Fibroblast of skin of back (primary cell): ENCODE results near the gene POLR2C.

Source experiments
- DNase-seq: peaks from one replicate; pipeline ENCODE4 v3.0.0-alpha.2; 2013

The POLR2C gene

DNA sequence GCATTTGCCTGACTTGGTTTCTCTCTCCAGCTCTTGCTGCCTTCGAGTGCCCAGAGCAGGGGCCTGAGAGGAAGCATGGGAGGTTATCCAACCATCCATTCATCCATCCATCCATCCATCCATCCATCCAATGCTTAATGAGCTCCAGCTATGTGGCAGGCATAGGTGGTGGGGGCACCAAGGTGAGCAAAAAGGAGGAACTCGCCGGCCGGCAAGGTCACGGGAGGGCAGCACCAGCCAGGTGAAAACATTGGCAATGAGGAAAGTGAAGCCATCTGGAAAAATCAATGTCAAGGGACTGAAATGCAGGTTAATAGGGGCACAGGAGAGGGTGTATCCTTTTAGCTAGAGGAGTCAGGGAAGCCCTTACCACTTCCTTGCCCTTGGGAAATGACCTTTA lies 42.0 kb downstream of the POLR2C start:
- no peak for DNase-seq

DNA sequence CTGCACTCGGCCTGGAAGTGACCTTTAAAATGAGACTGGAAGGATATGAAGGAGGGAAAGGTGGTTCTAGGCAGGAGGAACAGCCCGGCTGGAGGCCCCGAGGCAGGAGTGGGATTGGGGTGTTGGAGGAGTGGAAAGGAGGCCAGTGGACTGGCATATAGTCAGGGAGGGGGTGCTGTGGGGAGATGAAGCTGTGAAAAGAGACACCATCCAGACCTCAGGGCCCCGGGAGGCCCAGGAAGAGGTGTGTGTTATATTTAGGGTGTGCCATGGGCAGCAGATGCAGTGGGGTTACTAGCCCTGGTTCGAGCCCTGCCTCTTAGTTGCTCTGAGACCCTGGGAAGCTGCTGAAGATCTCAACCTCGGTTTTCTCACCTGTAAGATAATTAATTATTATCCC lies 42.7 kb downstream of the POLR2C start:
- no peak for DNase-seq

DNA sequence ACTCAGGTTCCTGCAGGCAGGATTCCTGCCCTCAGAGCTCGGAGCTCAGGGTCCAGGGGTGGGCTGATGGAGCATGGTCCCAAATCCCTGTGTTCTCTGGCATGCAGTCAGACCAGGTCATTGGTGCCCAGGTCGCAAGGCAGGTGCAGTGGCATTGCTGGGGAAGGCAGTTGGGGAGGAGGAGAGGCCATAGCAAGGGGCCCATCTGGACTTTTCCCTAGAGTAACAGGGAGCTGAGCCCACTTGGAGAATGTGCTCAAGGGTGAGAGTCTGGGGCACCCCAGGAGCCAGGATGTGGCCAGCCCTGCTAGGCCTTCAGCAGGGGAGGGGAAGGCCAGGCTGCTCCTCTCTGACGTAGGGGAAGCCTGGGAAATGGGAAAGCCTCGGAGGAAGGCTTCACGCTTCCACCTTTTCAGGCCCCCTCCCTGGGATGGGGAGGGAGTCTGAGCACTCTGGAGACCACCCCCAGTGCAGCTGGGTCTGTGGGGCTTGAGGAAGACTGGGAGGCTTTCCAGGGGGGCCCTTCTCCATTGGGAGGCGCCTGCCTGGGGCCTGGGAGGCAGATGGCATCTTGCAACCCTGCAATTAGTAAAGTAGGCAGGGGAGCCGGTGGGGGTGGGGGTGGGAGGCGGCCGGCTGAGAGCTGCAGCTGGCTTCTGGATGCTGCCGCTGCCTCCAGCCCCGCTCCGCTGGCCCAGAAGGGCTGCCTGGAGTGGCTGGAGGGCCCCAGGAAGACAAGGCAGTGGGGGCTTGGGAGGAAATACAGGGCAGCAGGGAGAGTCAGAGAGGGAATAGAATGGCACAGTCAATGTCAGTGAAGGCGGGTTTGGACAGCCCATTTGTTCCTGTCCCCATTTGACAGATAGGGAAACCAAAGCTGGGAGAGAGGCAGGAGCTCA lies 44.9 kb downstream of the POLR2C start:
- no peak for DNase-seq

- no peak for DNase-seq
These were observed 45.6 kb downstream of the POLR2C start for GRCh38 chr16:57508035-57508425.

DNA sequence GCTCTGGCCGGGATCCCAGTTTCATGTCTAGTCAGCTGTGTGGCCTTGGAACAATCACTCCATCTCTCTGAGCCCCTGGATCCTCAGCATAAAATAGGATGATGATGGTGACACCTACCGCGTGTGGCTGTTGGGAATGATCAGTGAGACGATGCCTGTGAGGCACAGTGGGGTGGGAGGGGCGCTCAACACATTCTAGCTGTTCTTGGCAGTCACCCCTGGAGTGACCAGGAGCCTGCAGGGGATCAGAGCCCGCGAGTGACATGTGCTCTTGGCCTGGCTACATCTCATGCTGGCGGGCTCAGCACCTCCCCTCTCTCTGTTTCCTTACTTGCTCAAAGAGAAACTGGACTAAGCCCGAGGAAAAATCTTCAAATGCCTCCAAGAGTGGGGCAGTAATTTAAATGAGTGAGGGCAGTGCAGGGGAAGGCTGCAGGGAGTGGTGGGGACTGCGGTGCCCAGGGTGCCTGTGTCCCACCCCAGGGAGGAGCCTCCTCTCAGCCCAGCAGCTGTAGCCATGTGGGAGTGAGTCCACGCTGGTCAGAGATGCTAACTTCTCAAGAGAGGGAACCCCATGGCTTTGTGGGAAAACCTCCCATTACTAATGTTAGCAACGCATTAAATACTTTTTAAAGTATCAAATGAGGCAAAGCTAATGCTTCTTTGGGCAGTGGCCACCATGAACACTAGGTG lies 46.9 kb downstream of the POLR2C start:
- DNase-seq = no peak

- DNase-seq = no peak
These were observed 47.8 kb downstream of the POLR2C start for GRCh38 chr16:57510016-57510871.

DNA sequence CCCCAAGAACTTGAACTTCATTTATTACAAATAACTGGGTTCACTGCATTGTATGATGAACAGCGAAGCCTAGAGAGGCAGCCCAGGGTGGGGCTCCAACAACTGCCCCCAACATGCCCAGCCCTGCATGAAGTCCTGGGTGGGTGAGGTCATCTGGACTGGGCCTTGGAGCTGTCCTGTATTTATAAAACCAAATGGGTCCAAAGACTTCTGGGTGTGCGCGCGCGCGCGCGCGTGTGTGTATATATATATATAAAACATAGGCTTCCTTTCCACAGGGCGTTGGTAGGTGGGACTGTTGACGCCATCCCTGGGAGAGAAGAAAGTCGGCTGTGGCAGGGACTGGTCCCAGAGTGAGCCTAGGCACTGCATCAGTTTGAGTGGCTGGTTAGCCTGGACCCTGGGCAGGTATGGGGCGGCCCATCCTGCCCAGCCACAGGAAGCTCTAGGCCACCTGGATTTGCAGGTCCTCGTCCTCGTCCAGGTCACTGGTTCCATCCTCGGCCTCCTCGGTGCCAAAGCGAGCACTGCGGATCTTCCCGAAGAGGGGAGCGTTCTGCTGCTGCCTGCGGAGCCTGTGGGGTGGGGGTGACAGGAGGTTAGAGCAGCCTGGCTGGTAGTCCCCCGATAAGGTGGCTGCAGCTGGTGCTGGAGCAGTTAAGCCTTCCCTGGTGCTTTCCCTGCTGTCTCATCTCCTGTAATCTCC lies 50.0 kb downstream of the POLR2C start:
- DNase-seq = no peak

GRCh38 chr16:57513371-57514102 lies 51.1 kb downstream of the POLR2C start:
- no peak for DNase-seq

GRCh38 chr16:57514371-57514770 lies 51.9 kb downstream of the POLR2C start:
- no peak for DNase-seq

DNA sequence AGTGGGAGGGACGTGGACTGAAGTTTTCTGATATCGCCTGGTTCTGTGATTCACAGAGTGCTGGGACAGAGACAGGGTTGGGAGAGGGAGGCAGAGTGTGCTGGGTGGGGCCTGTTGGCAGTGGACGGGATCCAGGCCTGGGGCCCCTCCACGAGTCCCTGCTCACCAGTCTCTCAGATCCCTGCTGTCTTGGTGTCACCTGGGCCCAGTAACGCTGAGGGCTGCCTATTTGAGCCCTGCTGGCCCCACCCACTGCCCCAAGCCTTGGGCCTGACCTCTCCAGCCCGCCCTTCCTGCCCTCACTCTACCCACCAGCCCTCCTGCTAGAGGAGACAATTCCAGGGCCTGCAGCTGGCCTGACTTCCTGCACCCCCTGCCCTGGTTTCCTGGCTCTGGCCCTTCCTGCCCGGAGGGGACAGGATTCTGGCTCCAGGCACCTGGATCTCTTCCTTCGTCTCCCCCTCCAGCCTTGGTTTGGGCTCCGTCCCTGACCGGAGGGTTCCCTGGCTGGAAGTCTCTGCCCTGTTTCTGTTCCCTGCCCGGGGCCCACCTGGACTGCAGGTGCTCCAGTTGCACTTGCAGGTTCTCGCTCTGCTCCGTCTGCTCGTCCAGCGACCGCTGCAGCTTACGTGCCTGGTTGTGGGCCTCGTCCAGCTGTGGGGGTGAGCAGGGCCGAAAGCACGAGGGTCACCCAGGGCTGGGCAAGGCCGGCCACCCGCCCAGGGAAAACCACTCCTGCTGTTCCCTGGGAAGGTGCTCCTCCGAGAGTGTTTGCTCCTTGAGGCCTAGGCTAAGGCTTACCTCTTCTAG lies 52.5 kb downstream of the POLR2C start:
- no peak for DNase-seq

GRCh38 chr16:57516176-57516725 lies 53.8 kb downstream of the POLR2C start:
- no peak for DNase-seq

- DNase-seq = no peak
These were observed 54.3 kb downstream of the POLR2C start for GRCh38 chr16:57516773-57517172.

GRCh38 chr16:57517397-57518367 lies 55.2 kb downstream of the POLR2C start:
- no peak for DNase-seq

DNA sequence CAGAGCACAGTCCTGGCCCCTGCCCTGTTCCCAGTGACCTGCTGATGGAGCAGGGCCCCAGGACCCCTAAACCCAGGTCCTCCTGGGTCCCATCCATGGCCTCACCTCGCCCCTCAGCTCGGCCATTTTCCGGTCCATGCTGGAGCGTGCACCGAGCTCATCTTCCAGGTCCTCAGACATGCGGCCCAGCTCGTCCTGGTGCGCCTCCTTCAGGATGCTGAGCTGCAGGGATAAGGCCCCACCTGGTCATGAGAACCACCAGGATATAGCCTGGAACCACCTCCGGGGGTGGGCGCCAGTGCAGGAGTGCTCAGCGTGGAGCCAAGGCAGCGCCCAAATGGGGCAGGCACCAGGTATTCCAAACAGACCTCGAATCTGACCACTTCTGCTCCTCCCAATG lies 56.0 kb downstream of the POLR2C start:
- no peak for DNase-seq

DNA sequence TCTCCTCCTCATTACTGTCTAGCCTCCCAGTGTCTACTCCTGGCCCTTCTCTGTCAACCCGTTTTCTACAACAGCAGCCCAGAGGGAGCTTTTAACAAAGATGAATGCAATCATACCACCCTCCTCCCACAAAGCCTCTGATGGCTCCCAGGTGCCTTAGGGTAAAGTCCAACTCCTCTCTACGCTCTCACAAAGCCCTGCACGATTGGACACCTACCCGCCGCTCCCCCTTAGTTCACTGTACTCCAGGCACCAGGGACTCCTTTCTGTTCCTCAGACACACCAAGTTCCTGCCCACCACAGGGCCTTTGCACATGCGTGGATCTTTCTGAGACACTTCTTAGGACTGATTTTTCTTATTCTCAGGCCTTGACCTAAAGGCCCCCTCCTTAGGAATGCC lies 56.4 kb downstream of the POLR2C start:
- no peak for DNase-seq

GRCh38 chr16:57519796-57520360 lies 57.4 kb downstream of the POLR2C start:
- peak; percentile 57 for DNase-seq
